HUES6 (cell line): ENCODE measurements around the gene KDM1B.
"Not testable (repeated sequence)": the region's sequence is repeated elsewhere in the genome, so short reads cannot be mapped to it uniquely, and the experiment has no call there.

Experiments
- H3K27ac ChIP-seq: 2 replicates; pipeline ENCODE4 v1.7.0; 2013; ENCODE audit warnings: low read depth, mild to moderate bottlenecking, low read length, inconsistent platforms
- H3K27me3 ChIP-seq: 2 replicates; pipeline ENCODE4 v1.6.1; 2013; ENCODE audit warnings: low read length; ENCODE audit not compliant: control insufficient read depth, insufficient read depth
- H3K36me3 ChIP-seq: 2 replicates; pipeline ENCODE4 v1.6.1; 2013; ENCODE audit warnings: low read length; ENCODE audit not compliant: control insufficient read depth, insufficient read depth
- H3K4me1 ChIP-seq: 2 replicates; pipeline ENCODE4 v1.6.1; 2013; ENCODE audit warnings: low read length; ENCODE audit not compliant: control insufficient read depth, insufficient read depth
- H3K4me3 ChIP-seq: 2 replicates; pipeline ENCODE4 v1.5.1; 2013; ENCODE audit warnings: low read depth, low read length
- H3K9ac ChIP-seq: one replicate; pipeline ENCODE4 v1.6.1; 2013; ENCODE audit warnings: mild to moderate bottlenecking, low read length
- H3K9me3 ChIP-seq: 2 replicates; pipeline ENCODE4 v1.6.1; 2013; ENCODE audit warnings: low read depth, low read length; ENCODE audit not compliant: control insufficient read depth, insufficient read depth

Gene KDM1B

GRCh38 chr6:18132346-18132745 is 22.9 kb upstream of the KDM1B start:
- Histone ChIP-seq H3K9me3 (no peaks in the 10 kb centered on the region), H3K4me1 (no peaks in the 10 kb centered on the region), H3K9ac (no peak overlapping the region), H3K27ac (no peak overlapping the region), H3K4me3 (no peak overlapping the region), H3K36me3 (peaks cover 25% of the 10 kb centered on the region), H3K27me3 (no peaks in the 10 kb centered on the region)

- H3K27ac ChIP-seq = no peak overlapping the region
- no peak overlapping the region for H3K9ac ChIP-seq
- no peaks in the 10 kb centered on the region for H3K4me1 ChIP-seq
- H3K4me3 ChIP-seq = no peak overlapping the region
- no peaks in the 10 kb centered on the region for H3K27me3 ChIP-seq
- no peaks in the 10 kb centered on the region for H3K9me3 ChIP-seq
- H3K36me3 ChIP-seq = peaks cover 42% of the 10 kb centered on the region
Observed at GRCh38 chr6:18135171-18135570, 20.1 kb upstream of the KDM1B start.

- no peaks in the 10 kb centered on the region for H3K9me3 ChIP-seq
- H3K4me3 ChIP-seq = no peak overlapping the region
- H3K36me3 ChIP-seq = peaks cover 40% of the 10 kb centered on the region
- no peaks in the 10 kb centered on the region for H3K4me1 ChIP-seq
- no peak overlapping the region for H3K27ac ChIP-seq
- no peak overlapping the region for H3K9ac ChIP-seq
- H3K27me3 ChIP-seq = no peaks in the 10 kb centered on the region
Observed at GRCh38 chr6:18136260-18136659, 19.0 kb upstream of the KDM1B start.

- Histone ChIP-seq H3K9ac (no peak overlapping the region), H3K9me3 (no peaks in the 10 kb centered on the region), H3K4me1 (peaks cover 8% of the 10 kb centered on the region), H3K4me3 (no peak overlapping the region), H3K36me3 (peaks cover 44% of the 10 kb centered on the region), H3K27me3 (no peaks in the 10 kb centered on the region), H3K27ac (no peak overlapping the region)
Observed at GRCh38 chr6:18138906-18139305, 16.3 kb upstream of the KDM1B start.

GRCh38 chr6:18139935-18140621 is 15.1 kb upstream of the KDM1B start:
- H3K4me3 ChIP-seq = no peak overlapping the region
- peaks cover 8% of the 10 kb centered on the region for H3K4me1 ChIP-seq
- peaks cover 40% of the 10 kb centered on the region for H3K36me3 ChIP-seq
- no peaks in the 10 kb centered on the region for H3K27me3 ChIP-seq
- no peak overlapping the region for H3K27ac ChIP-seq
- H3K9me3 ChIP-seq = no peaks in the 10 kb centered on the region
- no peak overlapping the region for H3K9ac ChIP-seq

- Histone ChIP-seq H3K27ac (no peak overlapping the region), H3K27me3 (no peaks in the 10 kb centered on the region), H3K9ac (no peak overlapping the region)
Observed at GRCh38 chr6:18141805-18142590, 13.2 kb upstream of the KDM1B start.

GRCh38 chr6:18142591-18142861 is 12.7 kb upstream of the KDM1B start:
- Histone ChIP-seq H3K27ac (no peak overlapping the region), H3K9me3 (no peaks in the 10 kb centered on the region)

More at GRCh38 chr6:18141805-18142590, 13.2 kb upstream of the KDM1B start:
- Histone ChIP-seq H3K9me3 (no peaks in the 10 kb centered on the region), H3K36me3 (peaks cover 38% of the 10 kb centered on the region), H3K4me1 (peaks cover 8% of the 10 kb centered on the region), H3K4me3 (no peak overlapping the region)

GRCh38 chr6:18147160-18147559 is 8.1 kb upstream of the KDM1B start:
- no peaks in the 10 kb centered on the region for H3K27me3 ChIP-seq
- H3K4me3 ChIP-seq = no peak overlapping the region
- H3K4me1 ChIP-seq = peaks cover 1% of the 10 kb centered on the region
- H3K9ac ChIP-seq = no peak overlapping the region
- H3K36me3 ChIP-seq = peaks cover 26% of the 10 kb centered on the region
- no peaks in the 10 kb centered on the region for H3K9me3 ChIP-seq
- no peak overlapping the region for H3K27ac ChIP-seq

More at GRCh38 chr6:18142591-18142861, 12.7 kb upstream of the KDM1B start:
- H3K4me3 ChIP-seq = no peak overlapping the region
- peaks cover 40% of the 10 kb centered on the region for H3K36me3 ChIP-seq
- H3K4me1 ChIP-seq = peaks cover 8% of the 10 kb centered on the region
- no peak overlapping the region for H3K9ac ChIP-seq
- H3K27me3 ChIP-seq = no peaks in the 10 kb centered on the region

- no peak overlapping the region for H3K9ac ChIP-seq
- no peak overlapping the region for H3K27ac ChIP-seq
- H3K4me1 ChIP-seq = peaks cover 1% of the 10 kb centered on the region; the same call in 1 of the 2 replicates
- no peaks in the 10 kb centered on the region for H3K9me3 ChIP-seq
- H3K4me3 ChIP-seq = no peak overlapping the region
- H3K27me3 ChIP-seq = no peaks in the 10 kb centered on the region
- H3K36me3 ChIP-seq = peaks cover 24% of the 10 kb centered on the region
Observed at GRCh38 chr6:18147616-18148015, 7.6 kb upstream of the KDM1B start.

- Histone ChIP-seq H3K9me3 (no peaks in the 10 kb centered on the region), H3K4me1 (peaks cover 10% of the 10 kb centered on the region), H3K36me3 (peaks cover 16% of the 10 kb centered on the region), H3K9ac (no peak overlapping the region), H3K27ac (no peak overlapping the region), H3K27me3 (no peaks in the 10 kb centered on the region), H3K4me3 (no peak overlapping the region)
Observed at GRCh38 chr6:18148304-18149025, 6.8 kb upstream of the KDM1B start.

GRCh38 chr6:18151391-18151790 is 3.8 kb upstream of the KDM1B start:
- Histone ChIP-seq H3K36me3 (peaks cover 10% of the 10 kb centered on the region), H3K4me1 (peaks cover 16% of the 10 kb centered on the region)
- H3K4me3 ChIP-seq, H3K27me3 ChIP-seq, H3K27ac ChIP-seq, H3K9ac ChIP-seq, H3K9me3 ChIP-seq: not testable (repeated sequence)
